Coronary artery (tissue), 2 donors: ENCODE measurements around the gene TBC1D26.
"Not testable (repeated sequence)": the region's sequence is repeated elsewhere in the genome, so short reads cannot be mapped to it uniquely, and the experiment has no call there.

Source experiments
- DNase-seq: peaks from one replicate; pipeline ENCODE4 v3.0.0-alpha.2; 2017; ENCODE audit warnings: low spot score
- H3K27ac ChIP-seq, 2 donors: fragments of 200-600 bp; sonication (generic); one replicate each; pipeline ENCODE4 v1.5.1; 2016 to 2019
- H3K4me3 ChIP-seq: fragments of 200-600 bp; sonication (generic); 2 replicates; pipeline ENCODE4 v1.5.1; 2016; ENCODE audit warnings: mild to moderate bottlenecking, moderate library complexity

The TBC1D26 gene

DNA sequence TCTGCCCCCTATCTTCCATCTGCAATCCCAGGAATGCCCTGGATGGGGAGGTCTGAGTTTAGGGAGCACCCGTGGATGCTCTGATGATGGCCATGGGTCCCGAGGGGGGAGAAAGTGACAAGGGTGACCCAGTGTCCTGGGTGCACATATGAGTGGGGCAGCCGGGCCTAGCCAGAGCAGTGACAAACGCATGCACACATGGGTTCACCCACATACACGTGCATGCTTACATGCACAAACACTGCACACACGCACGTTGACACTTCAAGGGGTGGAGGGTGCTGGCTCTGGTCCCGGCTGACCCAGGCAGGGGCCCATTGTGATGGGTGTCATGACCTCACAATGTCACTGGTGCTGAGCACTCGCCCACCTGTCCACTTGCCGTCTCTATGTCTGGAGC is at the start of gene TBC1D26:
TSS of gene TBC1D26 (plus strand) at position 384 of the 400 bp plus-strand sequence. CDS start 3,066 bp downstream, outside the sequence.
- DNase-seq, H3K27ac ChIP-seq, H3K4me3 ChIP-seq: not testable (repeated sequence)

GRCh38 chr17:15683135-15683534 is 48.9 kb upstream of the TBC1D26 start:
- H3K4me3 ChIP-seq, DNase-seq, H3K27ac ChIP-seq: not testable (repeated sequence)

DNA sequence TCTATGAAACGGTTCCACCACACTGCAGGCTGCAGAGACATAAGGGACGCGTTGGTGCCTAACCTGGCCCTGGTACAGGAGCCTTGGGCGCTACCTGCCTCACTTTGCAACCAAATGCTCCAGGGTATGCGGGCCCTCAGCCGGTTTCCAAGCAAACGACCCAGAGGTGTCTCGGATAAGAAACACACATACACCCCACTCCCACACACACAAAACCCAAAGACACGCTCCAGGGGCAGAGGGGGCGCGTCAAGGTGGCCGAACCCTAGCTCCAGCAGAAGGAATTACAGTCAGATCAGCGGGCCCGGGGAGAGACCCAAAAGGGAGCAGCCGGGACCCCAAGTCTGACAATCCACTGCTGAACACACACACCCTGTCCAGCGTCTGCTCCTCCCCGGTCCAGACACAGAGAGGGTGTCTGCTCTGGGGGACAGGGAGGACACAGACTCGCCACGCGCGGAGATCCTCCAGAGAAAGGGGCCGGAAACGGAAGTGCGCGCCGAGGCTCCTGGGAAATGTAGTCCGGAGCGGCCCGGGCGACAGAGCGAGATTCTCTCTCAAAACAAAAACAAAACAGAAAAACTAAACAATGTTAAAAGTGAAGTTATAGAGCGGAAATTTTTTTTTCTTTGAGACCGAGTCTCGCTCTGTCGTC is 48.1 kb upstream of the TBC1D26 start, which contains the start of gene TRIM16:
TSS of gene TRIM16 (minus strand) at position 488 of the 655 bp plus-strand sequence. CDS start 32,702 bp downstream, outside the sequence.
- H3K27ac ChIP-seq, result peak within 1 kb of the TSS; percentile 32 to 65

GRCh38 chr17:15687494-15687893 is 44.6 kb upstream of the TBC1D26 start:
- not testable (repeated sequence) for H3K27ac ChIP-seq, H3K4me3 ChIP-seq, DNase-seq

More for the DNA sequence above, 48.1 kb upstream of the TBC1D26 start, which contains the start of gene TRIM16:
- peak within 1 kb of the TSS; percentile 77 for H3K4me3 ChIP-seq
- peak; percentile 83 for DNase-seq

GRCh38 chr17:15698967-15699366 is 33.1 kb upstream of the TBC1D26 start:
- Histone ChIP-seq H3K4me3 (peak overlapping the region; percentile 80), H3K27ac (peak overlapping the region in 1 of 2 donors; percentile 69)
- DNase-seq, result not testable (repeated sequence)

DNA sequence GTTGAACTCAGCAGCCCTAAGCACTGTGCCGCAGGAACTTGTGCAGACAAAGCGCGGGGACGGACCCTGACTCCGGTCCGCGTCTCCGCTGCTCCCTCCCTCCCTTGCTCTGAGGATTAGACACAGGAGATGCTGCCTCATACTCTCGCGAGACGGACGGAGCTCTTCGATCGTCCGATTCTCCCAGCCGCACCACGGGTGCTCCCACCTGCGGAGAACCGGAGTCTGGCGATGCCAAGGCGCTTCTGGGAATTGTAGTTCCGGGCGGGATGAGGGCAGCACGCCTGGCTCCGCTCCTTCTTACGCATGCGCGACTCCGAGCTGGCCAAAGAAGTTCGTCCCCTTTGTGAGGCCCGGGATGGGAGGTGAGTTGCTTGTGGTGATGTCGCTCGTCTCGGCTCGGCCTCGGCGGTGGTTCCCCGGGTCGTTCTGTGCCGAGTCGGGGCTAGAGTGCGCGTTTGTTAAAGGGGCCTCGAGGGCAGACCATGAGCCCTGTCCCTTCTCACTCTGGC is 32.6 kb upstream of the TBC1D26 start, which contains the start of gene ZNF286A:
TSS of gene ZNF286A (plus strand) at position 340 of the 512 bp plus-strand sequence. CDS start 578 bp downstream, outside the sequence.
- peak; percentile 96 for DNase-seq
- Histone ChIP-seq H3K27ac (peak within 1 kb of the TSS; percentile 57 to 69), H3K4me3 (peak within 1 kb of the TSS; percentile 80)

- Histone ChIP-seq H3K27ac (peak overlapping the region; percentile 57 to 69), H3K4me3 (peak overlapping the region; percentile 80)
- not testable (repeated sequence) for DNase-seq
These were observed 32.1 kb upstream of the TBC1D26 start for GRCh38 chr17:15699937-15700336.

GRCh38 chr17:15704239-15704638 is 27.8 kb upstream of the TBC1D26 start:
- DNase-seq, H3K27ac ChIP-seq, H3K4me3 ChIP-seq: not testable (repeated sequence)

DNA sequence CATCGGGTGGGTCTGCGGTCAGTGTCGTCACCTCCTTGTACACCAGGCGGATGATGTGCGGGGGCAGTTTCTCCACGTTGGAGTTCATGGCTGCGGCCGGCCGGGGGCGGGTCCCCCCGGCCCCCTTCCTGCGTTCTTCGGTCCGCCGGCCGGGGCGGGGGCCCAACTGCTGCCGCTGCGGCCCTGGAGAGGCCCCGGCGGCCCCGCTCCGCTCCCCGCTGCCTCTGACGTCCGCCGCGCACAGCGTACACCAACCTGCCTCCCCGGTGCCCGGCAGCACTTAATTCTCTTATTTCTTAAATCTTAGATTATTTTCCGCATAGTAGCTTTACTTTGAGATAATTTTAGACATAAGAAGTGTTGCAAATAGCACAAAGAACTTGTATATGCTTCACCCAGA is 27.3 kb upstream of the TBC1D26 start:
- H3K27ac ChIP-seq, H3K4me3 ChIP-seq, DNase-seq: not testable (repeated sequence)

DNA sequence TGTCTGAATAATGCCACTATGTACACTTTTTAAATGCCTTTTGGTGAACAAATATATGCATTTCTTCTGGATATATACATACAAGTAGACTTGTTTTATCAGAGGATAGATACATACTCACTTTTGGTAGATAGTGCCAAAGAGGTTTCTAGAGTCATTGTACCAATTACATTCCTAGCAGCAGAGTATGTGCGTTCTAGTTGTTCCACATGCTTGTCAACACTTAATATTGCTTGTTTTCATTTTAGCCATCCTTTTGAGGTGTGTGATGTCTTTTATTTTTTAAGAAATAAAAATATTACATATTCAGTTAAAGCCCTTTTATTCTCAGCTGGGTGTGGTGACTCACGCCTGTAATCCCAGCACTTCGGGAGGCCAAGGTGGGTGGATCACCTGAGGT is 23.2 kb upstream of the TBC1D26 start:
- H3K4me3 ChIP-seq, DNase-seq, H3K27ac ChIP-seq: not testable (repeated sequence)

DNA sequence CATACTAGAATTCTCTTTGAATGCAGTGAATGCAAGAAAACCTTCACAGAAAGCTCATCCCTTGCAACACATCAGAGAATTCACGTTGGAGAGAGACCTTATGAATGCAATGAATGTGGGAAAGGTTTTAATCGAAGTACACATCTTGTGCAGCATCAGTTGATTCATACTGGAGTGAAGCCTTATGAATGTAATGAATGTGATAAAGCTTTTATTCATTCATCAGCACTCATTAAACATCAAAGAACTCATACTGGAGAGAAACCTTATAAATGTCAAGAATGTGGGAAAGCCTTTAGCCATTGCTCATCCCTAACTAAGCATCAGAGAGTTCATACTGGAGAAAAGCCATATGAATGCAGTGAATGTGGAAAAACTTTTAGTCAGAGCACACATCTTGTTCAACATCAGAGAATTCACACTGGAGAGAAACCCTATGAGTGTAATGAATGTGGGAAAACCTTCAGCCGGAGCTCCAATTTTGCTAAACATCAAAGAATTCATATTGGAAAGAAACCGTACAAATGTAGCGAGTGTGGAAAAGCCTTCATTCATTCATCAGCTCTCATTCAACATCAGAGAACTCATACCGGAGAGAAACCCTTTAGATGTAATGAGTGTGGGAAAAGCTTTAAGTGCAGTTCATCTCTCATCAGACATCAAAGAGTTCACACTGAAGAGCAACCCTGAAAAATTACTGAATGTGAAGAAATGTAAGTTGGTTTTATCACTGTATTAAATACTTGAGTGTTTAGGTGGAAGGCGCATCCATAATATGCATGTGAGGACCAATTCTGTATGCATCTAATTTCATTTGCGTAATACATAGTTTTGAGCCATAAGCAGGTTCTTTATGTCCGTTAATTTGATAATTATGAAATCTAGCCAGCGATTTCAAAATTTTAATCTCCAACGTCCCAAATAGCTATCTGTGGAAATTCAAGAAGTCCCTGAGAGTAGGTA is 15.2 kb upstream of the TBC1D26 start:
- H3K27ac ChIP-seq, DNase-seq: not testable (repeated sequence)

DNA sequence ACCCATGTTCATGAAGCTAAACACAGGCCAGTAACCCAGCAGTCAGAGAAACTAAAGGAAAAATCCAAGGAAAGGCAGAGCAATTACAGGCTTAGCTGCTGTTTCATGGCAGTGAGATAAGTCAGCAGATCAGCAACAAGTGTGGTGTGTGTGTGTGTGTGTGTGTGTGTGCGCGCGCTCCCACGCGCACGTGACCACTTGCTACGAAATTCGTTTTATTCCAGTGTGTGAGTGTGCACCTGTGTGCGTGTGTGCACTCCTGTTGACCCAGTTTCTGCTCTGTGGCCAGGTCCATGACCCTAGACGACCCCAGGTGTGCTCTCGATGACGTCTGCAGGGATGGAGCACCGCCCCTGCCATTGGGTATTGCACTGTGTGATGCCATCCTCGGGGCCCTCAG is 1.5 kb upstream of the TBC1D26 start:
- H3K27ac ChIP-seq, H3K4me3 ChIP-seq, DNase-seq: not testable (repeated sequence)

More for the DNA sequence above, 15.2 kb upstream of the TBC1D26 start:
- H3K4me3 ChIP-seq, result not testable (repeated sequence)

DNA sequence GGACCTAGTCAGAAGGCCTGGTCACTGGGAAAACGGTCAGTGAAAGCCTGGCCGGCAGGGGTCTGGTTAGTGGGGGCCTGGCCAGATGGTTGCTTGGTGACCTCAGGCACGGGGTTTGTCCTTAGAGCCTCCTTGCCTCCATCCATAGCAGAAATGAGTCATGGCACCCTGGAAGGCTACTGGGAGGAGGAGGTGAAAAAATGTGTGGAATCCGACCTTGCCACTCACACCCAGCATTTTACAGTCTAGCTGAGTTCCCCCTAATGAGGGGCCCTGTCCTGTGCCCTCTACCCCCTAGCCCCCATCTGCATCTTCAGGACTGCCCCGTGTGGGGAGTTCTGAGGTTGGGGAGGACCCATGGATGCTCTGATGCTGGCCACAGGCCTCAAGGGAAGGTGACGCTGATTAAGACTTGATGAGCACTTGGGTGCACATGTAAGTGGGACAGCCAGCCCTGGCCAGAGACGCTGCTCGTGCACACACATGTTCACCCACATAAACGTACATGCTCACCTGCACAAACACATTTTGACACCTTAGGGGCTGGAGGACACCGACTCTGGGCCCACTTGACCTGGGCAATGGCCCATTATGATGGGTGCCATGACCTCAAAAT is 1.2 kb downstream of the TBC1D26 start:
- H3K4me3 ChIP-seq, DNase-seq, H3K27ac ChIP-seq: not testable (repeated sequence)

DNA sequence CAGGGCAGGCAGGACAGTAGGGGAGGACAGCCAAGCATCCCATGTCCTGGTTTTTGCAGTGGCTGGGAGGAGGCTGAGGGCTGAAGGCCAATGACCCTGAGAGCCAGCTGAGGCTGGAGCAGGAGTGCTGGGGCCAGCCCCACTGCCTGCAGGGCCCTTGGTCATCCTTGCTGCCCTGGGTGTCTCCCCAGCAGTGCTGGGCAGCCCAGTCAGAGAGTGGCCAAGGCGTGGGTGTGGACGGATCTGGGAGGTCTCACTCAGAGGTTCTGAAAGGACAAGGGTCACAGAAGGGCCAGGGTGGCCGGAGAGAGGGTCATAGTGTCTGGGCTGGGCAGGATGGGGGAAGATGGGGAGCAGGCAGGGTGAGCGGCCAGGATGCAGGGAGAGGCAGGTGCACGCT is 4.5 kb downstream of the TBC1D26 start:
- H3K4me3 ChIP-seq, H3K27ac ChIP-seq, DNase-seq: not testable (repeated sequence)
